ENCODE data around the gene BRICD5. TPM values are rescaled to one million over a fixed set of nuclear protein-coding genes. Genes with fewer than 3 reads are reported as not detected.

Gene BRICD5
- total and polyA plus RNA-seq, 2 experiments from 2014 or later, result 6.2 to 9.9 TPM

DNA sequence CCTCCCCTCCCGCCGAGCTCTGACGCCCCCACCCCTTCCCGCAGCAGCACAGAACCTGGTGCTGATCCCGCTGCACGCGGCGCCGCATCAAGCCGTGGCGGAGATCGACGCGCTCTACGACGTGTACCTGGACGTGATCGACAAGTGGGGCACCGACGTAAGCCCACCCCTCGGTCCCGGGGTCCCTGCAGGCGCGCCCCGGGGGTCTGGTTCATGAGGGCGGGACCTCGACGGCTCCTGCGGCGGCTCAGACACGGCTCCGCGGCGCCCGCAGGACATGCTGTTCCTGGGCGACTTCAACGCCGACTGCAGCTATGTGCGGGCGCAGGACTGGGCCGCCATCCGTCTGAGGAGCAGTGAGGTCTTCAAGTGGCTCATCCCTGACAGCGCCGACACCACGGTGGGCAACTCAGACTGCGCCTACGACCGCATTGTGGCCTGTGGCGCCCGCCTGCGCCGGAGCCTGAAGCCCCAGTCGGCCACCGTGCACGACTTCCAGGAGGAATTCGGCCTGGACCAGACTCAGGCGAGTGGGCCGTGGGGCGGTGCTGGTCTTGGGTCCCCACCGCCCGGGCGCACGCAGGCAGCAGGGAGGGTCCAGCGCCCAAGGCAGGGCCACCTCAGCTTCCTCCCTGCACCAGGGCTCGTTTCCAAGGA lies 27.0 kb upstream of the BRICD5 start:
- H3K4me3 ChIP-seq, result no peak overlapping the region
- no peak overlapping the region for H3K27ac ChIP-seq
- peaks cover 16% of the 10 kb centered on the region for H3K4me1 ChIP-seq (ENCODE audit: insufficient read depth)
- no peaks in the 10 kb centered on the region for H3K79me2 ChIP-seq
- H3K9me3 ChIP-seq (ENCODE audit: low read depth), result no peaks in the 10 kb centered on the region
- peaks cover 26% of the 10 kb centered on the region for H3K27me3 ChIP-seq
- H2AFZ ChIP-seq, result no peak overlapping the region
- no peaks in the 10 kb centered on the region for H3K36me3 ChIP-seq (replicated peaks; ENCODE audit: insufficient read depth, low read depth)
- TF ChIP-seq EZH2phosphoT487 (IDR thresholded peaks at IDR 0.05; ENCODE audit: low read depth, severe bottlenecking, unreplicated experiment) (peak; percentile 73), EZH2 (IDR thresholded peaks at IDR 0.05; ENCODE audit: borderline replicate concordance) (no peak)
- TF ChIP-seq, protein P1, sequence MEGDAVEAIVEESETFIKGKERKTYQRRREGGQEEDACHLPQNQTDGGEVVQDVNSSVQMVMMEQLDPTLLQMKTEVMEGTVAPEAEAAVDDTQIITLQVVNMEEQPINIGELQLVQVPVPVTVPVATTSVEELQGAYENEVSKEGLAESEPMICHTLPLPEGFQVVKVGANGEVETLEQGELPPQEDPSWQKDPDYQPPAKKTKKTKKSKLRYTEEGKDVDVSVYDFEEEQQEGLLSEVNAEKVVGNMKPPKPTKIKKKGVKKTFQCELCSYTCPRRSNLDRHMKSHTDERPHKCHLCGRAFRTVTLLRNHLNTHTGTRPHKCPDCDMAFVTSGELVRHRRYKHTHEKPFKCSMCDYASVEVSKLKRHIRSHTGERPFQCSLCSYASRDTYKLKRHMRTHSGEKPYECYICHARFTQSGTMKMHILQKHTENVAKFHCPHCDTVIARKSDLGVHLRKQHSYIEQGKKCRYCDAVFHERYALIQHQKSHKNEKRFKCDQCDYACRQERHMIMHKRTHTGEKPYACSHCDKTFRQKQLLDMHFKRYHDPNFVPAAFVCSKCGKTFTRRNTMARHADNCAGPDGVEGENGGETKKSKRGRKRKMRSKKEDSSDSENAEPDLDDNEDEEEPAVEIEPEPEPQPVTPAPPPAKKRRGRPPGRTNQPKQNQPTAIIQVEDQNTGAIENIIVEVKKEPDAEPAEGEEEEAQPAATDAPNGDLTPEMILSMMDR (IDR thresholded peaks at IDR 0.05; ENCODE audit: poor library complexity), result no peak
- H3K9me2 ChIP-seq (replicated peaks; ENCODE audit: insufficient read depth), result no peaks in the 10 kb centered on the region
- 20% methylated on average over 53 of the region's 65 CpGs for WGBS (ENCODE audit: low lambda C conversion rate, missing lambda C conversion rate)
- H4K20me1 ChIP-seq (ENCODE audit: insufficient read depth, poor library complexity, severe bottlenecking), result peaks cover 14% of the 10 kb centered on the region
- no peak for DNase-seq (ENCODE audit: low spot score)
- H3K4me2 ChIP-seq, result peak overlapping the region; percentile 87

DNA sequence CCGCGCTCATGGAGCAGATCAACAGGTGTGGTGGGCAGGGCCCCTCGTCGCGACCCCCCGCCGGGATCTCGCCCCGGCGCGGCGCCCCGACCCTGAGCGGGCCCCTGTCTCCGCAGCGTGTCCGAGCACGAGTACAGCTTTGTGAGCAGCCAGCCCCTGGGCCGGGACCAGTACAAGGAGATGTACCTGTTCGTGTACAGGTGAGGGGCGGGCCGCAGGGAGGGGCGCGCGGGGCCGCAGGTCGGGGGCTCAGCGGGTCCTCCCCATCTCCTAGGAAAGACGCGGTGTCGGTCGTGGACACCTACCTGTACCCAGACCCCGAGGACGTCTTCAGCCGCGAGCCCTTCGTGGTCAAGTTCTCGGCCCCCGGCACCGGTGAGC lies 26.4 kb upstream of the BRICD5 start:
- TF ChIP-seq EZH2 (IDR thresholded peaks at IDR 0.05; ENCODE audit: borderline replicate concordance), result peak; percentile 80
- TF ChIP-seq, protein P1 (IDR thresholded peaks at IDR 0.05; ENCODE audit: poor library complexity), result no peak
- no peak for TF ChIP-seq EZH2phosphoT487 (IDR thresholded peaks at IDR 0.05; ENCODE audit: low read depth, severe bottlenecking, unreplicated experiment)
- Histone ChIP-seq H3K4me1 (ENCODE audit: insufficient read depth) (peaks cover 16% of the 10 kb centered on the region), H3K4me2 (peak overlapping the region; percentile 87), H3K27me3 (peaks cover 26% of the 10 kb centered on the region), H3K4me3 (peak overlapping the region; percentile 23), H4K20me1 (ENCODE audit: insufficient read depth, poor library complexity, severe bottlenecking) (peaks cover 14% of the 10 kb centered on the region), H3K79me2 (no peaks in the 10 kb centered on the region), H3K27ac (no peak overlapping the region), H3K9me2 (replicated peaks; ENCODE audit: insufficient read depth) (no peaks in the 10 kb centered on the region), H2AFZ (no peak overlapping the region), H3K9me3 (ENCODE audit: low read depth) (no peaks in the 10 kb centered on the region), H3K36me3 (replicated peaks; ENCODE audit: insufficient read depth, low read depth) (no peaks in the 10 kb centered on the region)
- no peak for DNase-seq (ENCODE audit: low spot score)
- 0% methylated on average over 1 of the region's 40 CpGs for WGBS (ENCODE audit: low lambda C conversion rate, missing lambda C conversion rate)

DNA sequence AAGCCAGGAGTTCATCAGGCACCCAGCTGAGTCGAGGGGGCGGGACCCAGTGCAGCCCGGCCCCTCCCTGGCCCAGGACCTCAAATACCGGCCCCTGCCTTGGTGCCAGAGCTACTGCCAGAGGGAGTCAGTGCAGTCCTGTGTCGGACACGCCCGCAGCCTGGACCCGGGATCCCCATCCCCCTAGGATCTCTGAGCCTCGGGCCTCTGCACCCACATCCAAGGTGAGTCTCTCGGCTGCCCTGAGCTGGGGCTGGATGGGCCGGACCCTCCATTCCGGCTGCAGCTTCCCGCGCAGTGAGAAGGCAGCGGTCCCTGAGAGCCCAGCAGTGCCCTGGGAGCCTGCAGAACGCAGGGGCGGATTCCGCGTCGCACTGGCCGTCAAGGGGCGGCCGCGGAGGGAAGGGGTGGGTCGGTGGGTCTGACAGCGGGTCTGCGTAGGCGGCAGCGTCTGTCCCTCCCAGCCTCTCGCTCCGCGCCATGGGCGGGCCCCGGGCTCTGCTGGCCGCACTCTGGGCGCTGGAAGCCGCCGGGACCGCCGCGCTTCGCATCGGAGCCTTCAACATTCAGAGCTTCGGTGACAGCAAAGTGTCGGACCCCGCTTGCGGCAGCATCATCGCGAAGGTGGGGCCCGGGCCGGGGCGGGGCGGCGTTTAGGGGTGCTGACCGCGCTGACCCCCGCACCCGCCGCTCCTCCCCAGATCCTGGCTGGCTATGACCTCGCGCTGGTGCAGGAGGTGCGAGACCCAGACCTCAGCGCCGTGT lies 25.9 kb upstream of the BRICD5 start, which contains the start of gene DNASE1L2:
TSS of gene DNASE1L2 (plus strand) at position 108 of the 765 bp plus-strand sequence. CDS start at position 481, 373 bp downstream.
- Histone ChIP-seq H4K20me1 (ENCODE audit: insufficient read depth, poor library complexity, severe bottlenecking) (peaks cover 14% of the 10 kb centered on the region), H3K9me3 (ENCODE audit: low read depth) (no peaks in the 10 kb centered on the region), H3K9me2 (replicated peaks; ENCODE audit: insufficient read depth) (no peaks in the 10 kb centered on the region), H3K27ac (no peak within 1 kb of the TSS), H3K27me3 (peaks cover 26% of the 10 kb centered on the region), H3K4me1 (ENCODE audit: insufficient read depth) (peaks cover 16% of the 10 kb centered on the region), H2AFZ (no peak within 1 kb of the TSS), H3K4me3 (peak within 1 kb of the TSS; percentile 23), H3K4me2 (peak within 1 kb of the TSS; percentile 87), H3K79me2 (no peaks in the 10 kb centered on the region), H3K36me3 (replicated peaks; ENCODE audit: insufficient read depth, low read depth) (no peaks in the 10 kb centered on the region)
- TF ChIP-seq, protein P1 (IDR thresholded peaks at IDR 0.05; ENCODE audit: poor library complexity), result no peak
- TF ChIP-seq EZH2 (IDR thresholded peaks at IDR 0.05; ENCODE audit: borderline replicate concordance), result no peak
- peak; percentile 59 for TF ChIP-seq EZH2phosphoT487 (IDR thresholded peaks at IDR 0.05; ENCODE audit: low read depth, severe bottlenecking, unreplicated experiment)
- peak; percentile 59 for DNase-seq (ENCODE audit: low spot score)
- 6% methylated on average over 43 of the region's 64 CpGs for WGBS (ENCODE audit: low lambda C conversion rate, missing lambda C conversion rate)
